Neural cell (in vitro differentiated cells): ENCODE data around the gene TLN1.

ENCODE experiments used
- EP300 ChIP-seq: fragments of 450-650 bp; conservative IDR thresholded peaks from 2 replicates; pipeline ENCODE4 v1.6.1; 2014; ENCODE audit warnings: antibody characterized with exemption, mild to moderate bottlenecking, moderate library complexity; ENCODE audit not compliant: poor library complexity, severe bottlenecking
- EZH2 ChIP-seq: fragments of 200-600, 300-800 bp; shearing (Covaris generic), sonication (generic); IDR thresholded peaks from 2 replicates; pipeline ENCODE4 v1.6.1; 2014; ENCODE audit warnings: antibody characterized with exemption, low read length, borderline replicate concordance, mild to moderate bottlenecking; ENCODE audit not compliant: insufficient read depth, poor library complexity, severe bottlenecking
- MXI1 ChIP-seq: fragments of 450-650 bp; conservative IDR thresholded peaks from 2 replicates; pipeline ENCODE4 v1.6.1; 2014; ENCODE audit warnings: antibody characterized with exemption, mild to moderate bottlenecking; ENCODE audit not compliant: poor library complexity, severe bottlenecking
- RAD21 ChIP-seq: fragments of 450-650 bp; conservative IDR thresholded peaks from 2 replicates; pipeline ENCODE4 v1.6.1; 2014; ENCODE audit warnings: antibody characterized with exemption, mild to moderate bottlenecking, moderate library complexity
- TAF1 ChIP-seq: IDR thresholded peaks from 2 replicates; pipeline ENCODE4 v1.6.1; 2012; ENCODE audit warnings: low read depth
- TF ChIP-seq, protein P1 (sequence below): fragments of 450-650 bp; IDR thresholded peaks from 2 replicates; pipeline ENCODE4 v1.5.1; 2014; ENCODE audit warnings: antibody characterized with exemption, mild to moderate bottlenecking, moderate library complexity; ENCODE audit not compliant: poor library complexity, severe bottlenecking
- TF ChIP-seq, protein P2 (sequence below): IDR thresholded peaks from 2 replicates; pipeline ENCODE4 v1.6.1; 2012; ENCODE audit warnings: borderline replicate concordance

DNA sequence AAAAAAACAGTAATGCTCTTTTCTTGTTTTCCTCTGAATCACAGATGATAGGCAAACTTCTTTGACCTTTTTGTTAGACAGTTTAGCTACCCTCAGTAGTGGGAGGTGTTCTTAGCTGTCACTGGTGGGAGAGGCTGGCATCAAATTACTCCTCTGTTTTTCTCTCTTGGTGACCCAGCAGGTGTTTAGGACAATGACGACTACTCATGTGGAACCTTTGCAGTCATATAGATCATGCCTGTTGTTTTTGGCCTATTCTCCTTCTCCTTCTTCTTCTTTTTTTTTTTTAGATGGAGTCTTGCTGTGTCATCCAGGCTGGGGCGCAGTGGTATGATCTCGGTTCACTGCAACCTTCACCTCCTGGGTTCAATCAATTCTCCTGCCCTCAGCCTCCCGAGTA, 44.0 kb upstream of the TLN1 start:
- TF ChIP-seq EZH2 (no peak), EP300 (no peak), MXI1 (no peak), TAF1 (no peak), RAD21 (no peak)
- TF ChIP-seq, protein P1, sequence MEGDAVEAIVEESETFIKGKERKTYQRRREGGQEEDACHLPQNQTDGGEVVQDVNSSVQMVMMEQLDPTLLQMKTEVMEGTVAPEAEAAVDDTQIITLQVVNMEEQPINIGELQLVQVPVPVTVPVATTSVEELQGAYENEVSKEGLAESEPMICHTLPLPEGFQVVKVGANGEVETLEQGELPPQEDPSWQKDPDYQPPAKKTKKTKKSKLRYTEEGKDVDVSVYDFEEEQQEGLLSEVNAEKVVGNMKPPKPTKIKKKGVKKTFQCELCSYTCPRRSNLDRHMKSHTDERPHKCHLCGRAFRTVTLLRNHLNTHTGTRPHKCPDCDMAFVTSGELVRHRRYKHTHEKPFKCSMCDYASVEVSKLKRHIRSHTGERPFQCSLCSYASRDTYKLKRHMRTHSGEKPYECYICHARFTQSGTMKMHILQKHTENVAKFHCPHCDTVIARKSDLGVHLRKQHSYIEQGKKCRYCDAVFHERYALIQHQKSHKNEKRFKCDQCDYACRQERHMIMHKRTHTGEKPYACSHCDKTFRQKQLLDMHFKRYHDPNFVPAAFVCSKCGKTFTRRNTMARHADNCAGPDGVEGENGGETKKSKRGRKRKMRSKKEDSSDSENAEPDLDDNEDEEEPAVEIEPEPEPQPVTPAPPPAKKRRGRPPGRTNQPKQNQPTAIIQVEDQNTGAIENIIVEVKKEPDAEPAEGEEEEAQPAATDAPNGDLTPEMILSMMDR = no peak
- TF ChIP-seq, protein P2, sequence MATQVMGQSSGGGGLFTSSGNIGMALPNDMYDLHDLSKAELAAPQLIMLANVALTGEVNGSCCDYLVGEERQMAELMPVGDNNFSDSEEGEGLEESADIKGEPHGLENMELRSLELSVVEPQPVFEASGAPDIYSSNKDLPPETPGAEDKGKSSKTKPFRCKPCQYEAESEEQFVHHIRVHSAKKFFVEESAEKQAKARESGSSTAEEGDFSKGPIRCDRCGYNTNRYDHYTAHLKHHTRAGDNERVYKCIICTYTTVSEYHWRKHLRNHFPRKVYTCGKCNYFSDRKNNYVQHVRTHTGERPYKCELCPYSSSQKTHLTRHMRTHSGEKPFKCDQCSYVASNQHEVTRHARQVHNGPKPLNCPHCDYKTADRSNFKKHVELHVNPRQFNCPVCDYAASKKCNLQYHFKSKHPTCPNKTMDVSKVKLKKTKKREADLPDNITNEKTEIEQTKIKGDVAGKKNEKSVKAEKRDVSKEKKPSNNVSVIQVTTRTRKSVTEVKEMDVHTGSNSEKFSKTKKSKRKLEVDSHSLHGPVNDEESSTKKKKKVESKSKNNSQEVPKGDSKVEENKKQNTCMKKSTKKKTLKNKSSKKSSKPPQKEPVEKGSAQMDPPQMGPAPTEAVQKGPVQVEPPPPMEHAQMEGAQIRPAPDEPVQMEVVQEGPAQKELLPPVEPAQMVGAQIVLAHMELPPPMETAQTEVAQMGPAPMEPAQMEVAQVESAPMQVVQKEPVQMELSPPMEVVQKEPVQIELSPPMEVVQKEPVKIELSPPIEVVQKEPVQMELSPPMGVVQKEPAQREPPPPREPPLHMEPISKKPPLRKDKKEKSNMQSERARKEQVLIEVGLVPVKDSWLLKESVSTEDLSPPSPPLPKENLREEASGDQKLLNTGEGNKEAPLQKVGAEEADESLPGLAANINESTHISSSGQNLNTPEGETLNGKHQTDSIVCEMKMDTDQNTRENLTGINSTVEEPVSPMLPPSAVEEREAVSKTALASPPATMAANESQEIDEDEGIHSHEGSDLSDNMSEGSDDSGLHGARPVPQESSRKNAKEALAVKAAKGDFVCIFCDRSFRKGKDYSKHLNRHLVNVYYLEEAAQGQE = no peak
